Measurements from ENCODE around the gene UPF3A.

UPF3A gene

DNA sequence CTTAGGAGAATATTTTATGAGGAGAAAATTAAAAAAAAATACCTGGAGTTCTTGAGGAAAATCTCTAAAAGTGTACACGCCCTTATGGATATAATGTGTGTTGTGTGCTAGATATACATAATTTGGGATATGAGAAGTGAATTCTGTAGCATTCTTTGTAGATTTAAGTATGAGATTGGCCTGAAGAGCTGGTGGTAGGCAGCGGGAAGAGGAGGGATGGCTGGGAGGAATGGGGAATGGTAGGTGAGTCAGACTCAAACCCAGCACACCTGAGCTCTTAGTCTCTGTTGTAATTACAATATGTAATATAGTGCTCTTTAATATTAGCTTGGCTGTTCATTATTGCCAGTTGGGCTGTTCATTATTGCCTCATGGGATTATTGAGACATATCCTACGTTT, 39.9 kb downstream of the UPF3A start:
- Histone ChIP-seq H3K36me3 (ENCODE audit: control insufficient read depth, insufficient read depth, low read length) (peaks cover 17% of the 10 kb centered on the region), H3K4me3 (replicated peaks; ENCODE audit: low read depth, low read length) (no peak overlapping the region), H3K27me3 (replicated peaks; ENCODE audit: control insufficient read depth, insufficient read depth, low read length) (no peaks in the 10 kb centered on the region)
- DNase-seq (ENCODE audit: extremely low read depth, insufficient read length), result no peak
- TF ChIP-seq, protein P1, sequence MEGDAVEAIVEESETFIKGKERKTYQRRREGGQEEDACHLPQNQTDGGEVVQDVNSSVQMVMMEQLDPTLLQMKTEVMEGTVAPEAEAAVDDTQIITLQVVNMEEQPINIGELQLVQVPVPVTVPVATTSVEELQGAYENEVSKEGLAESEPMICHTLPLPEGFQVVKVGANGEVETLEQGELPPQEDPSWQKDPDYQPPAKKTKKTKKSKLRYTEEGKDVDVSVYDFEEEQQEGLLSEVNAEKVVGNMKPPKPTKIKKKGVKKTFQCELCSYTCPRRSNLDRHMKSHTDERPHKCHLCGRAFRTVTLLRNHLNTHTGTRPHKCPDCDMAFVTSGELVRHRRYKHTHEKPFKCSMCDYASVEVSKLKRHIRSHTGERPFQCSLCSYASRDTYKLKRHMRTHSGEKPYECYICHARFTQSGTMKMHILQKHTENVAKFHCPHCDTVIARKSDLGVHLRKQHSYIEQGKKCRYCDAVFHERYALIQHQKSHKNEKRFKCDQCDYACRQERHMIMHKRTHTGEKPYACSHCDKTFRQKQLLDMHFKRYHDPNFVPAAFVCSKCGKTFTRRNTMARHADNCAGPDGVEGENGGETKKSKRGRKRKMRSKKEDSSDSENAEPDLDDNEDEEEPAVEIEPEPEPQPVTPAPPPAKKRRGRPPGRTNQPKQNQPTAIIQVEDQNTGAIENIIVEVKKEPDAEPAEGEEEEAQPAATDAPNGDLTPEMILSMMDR (IDR thresholded peaks at IDR 0.05; ENCODE audit: insufficient read depth, low read length, poor library complexity, severe bottlenecking), result no peak

DNA sequence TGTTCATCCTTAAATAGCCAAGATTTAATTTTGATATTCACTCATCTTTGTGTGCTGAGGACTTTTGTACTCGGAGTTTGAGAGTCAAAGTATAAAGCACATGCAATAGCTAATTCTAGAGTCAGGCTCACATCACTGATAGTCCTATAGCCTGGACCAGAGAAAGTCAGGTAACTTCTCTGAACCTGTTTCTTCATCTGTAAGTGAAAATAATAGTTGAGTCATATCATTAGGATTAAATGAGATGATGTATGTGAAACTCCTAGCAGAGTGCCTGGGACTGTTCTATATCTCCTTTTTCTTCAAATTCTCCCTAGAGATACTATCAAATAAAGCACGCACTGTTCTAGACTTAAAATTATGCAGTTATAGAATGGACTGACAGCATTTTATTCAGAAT, 41.9 kb downstream of the UPF3A start:
- TF ChIP-seq, protein P1 (IDR thresholded peaks at IDR 0.05; ENCODE audit: insufficient read depth, low read length, poor library complexity, severe bottlenecking), result no peak
- H3K27me3 ChIP-seq (replicated peaks; ENCODE audit: control insufficient read depth, insufficient read depth, low read length), result no peaks in the 10 kb centered on the region
- peaks cover 20% of the 10 kb centered on the region for H3K36me3 ChIP-seq (ENCODE audit: control insufficient read depth, insufficient read depth, low read length)
- H3K4me3 ChIP-seq (replicated peaks; ENCODE audit: low read depth, low read length), result no peak overlapping the region
- no peak for DNase-seq (ENCODE audit: extremely low read depth, insufficient read length)

DNA sequence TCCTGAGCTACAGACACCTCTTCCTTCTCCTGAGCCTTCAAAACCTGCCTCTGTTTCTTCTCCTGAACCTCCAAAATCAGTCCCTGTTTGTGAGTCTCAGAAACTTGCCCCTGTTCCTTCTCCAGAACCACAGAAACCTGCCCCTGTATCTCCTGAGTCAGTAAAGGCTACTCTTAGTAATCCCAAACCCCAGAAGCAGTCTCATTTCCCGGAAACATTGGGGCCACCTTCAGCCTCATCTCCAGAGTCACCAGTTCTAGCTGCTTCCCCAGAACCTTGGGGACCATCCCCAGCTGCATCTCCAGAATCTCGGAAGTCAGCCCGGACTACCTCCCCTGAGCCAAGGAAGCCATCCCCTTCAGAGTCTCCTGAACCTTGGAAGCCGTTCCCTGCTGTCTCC, 42.9 kb downstream of the UPF3A start:
- no peak overlapping the region for H3K4me3 ChIP-seq (replicated peaks; ENCODE audit: low read depth, low read length)
- DNase-seq (ENCODE audit: extremely low read depth, insufficient read length), result no peak
- TF ChIP-seq, protein P1 (IDR thresholded peaks at IDR 0.05; ENCODE audit: insufficient read depth, low read length, poor library complexity, severe bottlenecking), result no peak

DNA sequence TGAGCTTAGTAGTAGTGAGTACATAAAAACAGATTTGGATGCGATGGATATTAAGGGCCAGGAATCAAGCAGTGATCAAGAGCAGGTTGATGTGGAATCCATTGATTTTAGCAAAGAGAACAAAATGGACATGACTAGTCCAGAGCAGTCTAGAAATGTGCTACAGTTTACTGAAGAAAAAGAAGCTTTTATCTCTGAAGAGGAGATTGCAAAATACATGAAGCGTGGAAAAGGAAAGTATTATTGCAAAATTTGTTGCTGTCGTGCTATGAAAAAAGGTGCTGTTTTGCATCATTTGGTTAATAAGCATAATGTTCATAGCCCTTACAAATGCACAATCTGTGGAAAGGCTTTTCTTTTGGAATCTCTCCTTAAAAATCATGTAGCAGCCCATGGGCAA, 44.3 kb downstream of the UPF3A start:
- Histone ChIP-seq H3K27me3 (replicated peaks; ENCODE audit: control insufficient read depth, insufficient read depth, low read length) (no peaks in the 10 kb centered on the region), H3K4me3 (replicated peaks; ENCODE audit: low read depth, low read length) (no peak overlapping the region), H3K36me3 (ENCODE audit: control insufficient read depth, insufficient read depth, low read length) (peaks cover 18% of the 10 kb centered on the region)
- TF ChIP-seq, protein P1 (IDR thresholded peaks at IDR 0.05; ENCODE audit: insufficient read depth, low read length, poor library complexity, severe bottlenecking), result no peak
- no peak for DNase-seq (ENCODE audit: extremely low read depth, insufficient read length)

More for the DNA sequence above, 42.9 kb downstream of the UPF3A start:
- peaks cover 20% of the 10 kb centered on the region for H3K36me3 ChIP-seq (ENCODE audit: control insufficient read depth, insufficient read depth, low read length)
- no peaks in the 10 kb centered on the region for H3K27me3 ChIP-seq (replicated peaks; ENCODE audit: control insufficient read depth, insufficient read depth, low read length)

DNA sequence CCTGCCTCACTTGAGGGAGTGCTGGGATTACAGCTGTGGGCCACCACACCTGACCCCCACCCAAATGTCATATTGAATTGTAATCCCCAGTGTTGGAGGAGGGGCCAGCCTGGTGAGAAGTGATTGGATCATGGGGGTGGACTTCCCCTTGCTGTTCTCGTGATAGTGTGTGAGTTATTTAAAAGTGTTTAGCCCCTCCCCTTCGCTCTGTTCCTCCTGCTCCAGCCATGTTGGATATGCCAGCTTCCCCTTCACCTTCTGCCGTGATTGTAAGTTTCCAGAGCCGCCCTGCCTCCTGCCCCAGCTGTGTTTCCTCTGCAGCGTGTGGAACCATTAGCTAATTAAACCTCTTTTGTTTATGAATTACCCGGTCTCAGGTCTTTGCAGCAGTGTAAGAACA, 46.6 kb downstream of the UPF3A start:
- Histone ChIP-seq H3K4me3 (replicated peaks; ENCODE audit: low read depth, low read length) (no peak overlapping the region), H3K36me3 (ENCODE audit: control insufficient read depth, insufficient read depth, low read length) (peaks cover 14% of the 10 kb centered on the region), H3K27me3 (replicated peaks; ENCODE audit: control insufficient read depth, insufficient read depth, low read length) (no peaks in the 10 kb centered on the region)
- TF ChIP-seq, protein P1 (IDR thresholded peaks at IDR 0.05; ENCODE audit: insufficient read depth, low read length, poor library complexity, severe bottlenecking), result no peak
- no peak for DNase-seq (ENCODE audit: extremely low read depth, insufficient read length)

DNA sequence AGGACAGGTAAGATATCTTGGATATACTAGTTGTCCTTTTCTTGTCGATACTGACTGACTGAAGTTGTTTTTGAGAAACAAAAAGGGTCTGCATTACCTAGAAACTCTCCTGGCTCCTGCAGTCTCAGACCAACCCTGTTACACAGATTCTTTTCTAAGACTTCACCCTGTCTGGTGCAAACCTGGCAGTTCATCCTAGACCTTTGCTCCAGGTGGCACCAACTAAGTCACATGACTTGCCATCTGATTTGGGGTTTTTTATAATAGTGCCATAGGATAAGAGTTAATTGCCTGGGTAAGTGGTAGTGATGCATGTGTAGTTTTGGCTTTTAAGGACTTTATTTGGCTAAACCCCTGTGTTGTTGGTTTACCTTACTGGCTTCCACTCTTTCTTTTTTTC, 47.2 kb downstream of the UPF3A start:
- Histone ChIP-seq H3K27me3 (replicated peaks; ENCODE audit: control insufficient read depth, insufficient read depth, low read length) (no peaks in the 10 kb centered on the region), H3K4me3 (replicated peaks; ENCODE audit: low read depth, low read length) (no peak overlapping the region), H3K36me3 (ENCODE audit: control insufficient read depth, insufficient read depth, low read length) (peaks cover 14% of the 10 kb centered on the region)
- TF ChIP-seq, protein P1 (IDR thresholded peaks at IDR 0.05; ENCODE audit: insufficient read depth, low read length, poor library complexity, severe bottlenecking), result no peak
- no peak for DNase-seq (ENCODE audit: extremely low read depth, insufficient read length)
